ENCODE data around the gene INSIG1. TPM values are rescaled to one million over a fixed set of nuclear protein-coding genes. Genes with fewer than 3 reads are reported as not detected.

INSIG1 gene
- total and polyA plus RNA-seq, 8 donors = 13.5 to 170 (median 21.4) TPM

DNA sequence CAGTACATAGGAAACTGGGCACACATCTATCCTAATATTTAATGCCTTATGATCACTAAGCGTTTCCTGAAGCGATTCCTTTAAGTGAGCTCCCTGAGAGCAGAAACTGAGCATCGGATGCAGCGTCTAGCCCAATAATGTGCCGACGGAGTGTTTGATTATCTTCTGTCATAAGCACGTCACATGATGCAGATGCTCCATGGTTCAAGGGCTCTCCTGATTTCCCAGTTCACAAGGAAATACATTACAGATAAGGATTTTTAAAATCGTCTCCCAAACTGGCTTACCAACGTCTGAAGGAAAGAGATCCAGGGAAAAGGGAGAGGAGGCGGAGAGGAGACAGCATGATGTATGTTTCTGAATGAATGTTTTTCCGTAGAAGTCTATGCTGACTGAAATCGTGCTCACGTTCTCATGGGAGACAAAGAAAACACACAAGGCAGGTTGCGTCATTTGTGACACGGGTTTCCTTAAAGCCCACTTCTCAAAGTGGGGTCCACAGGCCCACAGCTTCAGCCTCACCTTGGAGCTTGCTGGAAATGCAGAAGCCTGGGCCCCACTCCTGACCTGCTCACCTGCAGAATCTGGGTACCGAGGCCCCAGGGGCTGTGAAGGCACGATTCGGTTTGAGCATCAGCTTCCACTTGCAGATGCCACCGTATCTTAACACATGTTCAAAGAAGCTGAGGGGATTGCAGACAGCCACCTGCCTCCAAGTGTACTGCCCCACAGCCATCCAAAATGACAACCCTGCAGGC is 21.5 kb upstream of the INSIG1 start:
- TF ChIP-seq, protein P1, sequence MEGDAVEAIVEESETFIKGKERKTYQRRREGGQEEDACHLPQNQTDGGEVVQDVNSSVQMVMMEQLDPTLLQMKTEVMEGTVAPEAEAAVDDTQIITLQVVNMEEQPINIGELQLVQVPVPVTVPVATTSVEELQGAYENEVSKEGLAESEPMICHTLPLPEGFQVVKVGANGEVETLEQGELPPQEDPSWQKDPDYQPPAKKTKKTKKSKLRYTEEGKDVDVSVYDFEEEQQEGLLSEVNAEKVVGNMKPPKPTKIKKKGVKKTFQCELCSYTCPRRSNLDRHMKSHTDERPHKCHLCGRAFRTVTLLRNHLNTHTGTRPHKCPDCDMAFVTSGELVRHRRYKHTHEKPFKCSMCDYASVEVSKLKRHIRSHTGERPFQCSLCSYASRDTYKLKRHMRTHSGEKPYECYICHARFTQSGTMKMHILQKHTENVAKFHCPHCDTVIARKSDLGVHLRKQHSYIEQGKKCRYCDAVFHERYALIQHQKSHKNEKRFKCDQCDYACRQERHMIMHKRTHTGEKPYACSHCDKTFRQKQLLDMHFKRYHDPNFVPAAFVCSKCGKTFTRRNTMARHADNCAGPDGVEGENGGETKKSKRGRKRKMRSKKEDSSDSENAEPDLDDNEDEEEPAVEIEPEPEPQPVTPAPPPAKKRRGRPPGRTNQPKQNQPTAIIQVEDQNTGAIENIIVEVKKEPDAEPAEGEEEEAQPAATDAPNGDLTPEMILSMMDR (IDR thresholded peaks at IDR 0.05) = no peak
- Histone ChIP-seq H3K4me3 (no peak overlapping the region), H3K36me3 (no peaks in the 10 kb centered on the region), H3K27me3 (peaks cover 7 to 41% of the 10 kb centered on the region in 2 donors), H3K9me3 (no peaks in the 10 kb centered on the region), H3K27ac (no peak overlapping the region), H3K4me1 (no peaks in the 10 kb centered on the region)
- intact Hi-C loops (cut with DNase I) = no loop called here
- DNase-seq = no peak
- ATAC-seq = no peak

DNA sequence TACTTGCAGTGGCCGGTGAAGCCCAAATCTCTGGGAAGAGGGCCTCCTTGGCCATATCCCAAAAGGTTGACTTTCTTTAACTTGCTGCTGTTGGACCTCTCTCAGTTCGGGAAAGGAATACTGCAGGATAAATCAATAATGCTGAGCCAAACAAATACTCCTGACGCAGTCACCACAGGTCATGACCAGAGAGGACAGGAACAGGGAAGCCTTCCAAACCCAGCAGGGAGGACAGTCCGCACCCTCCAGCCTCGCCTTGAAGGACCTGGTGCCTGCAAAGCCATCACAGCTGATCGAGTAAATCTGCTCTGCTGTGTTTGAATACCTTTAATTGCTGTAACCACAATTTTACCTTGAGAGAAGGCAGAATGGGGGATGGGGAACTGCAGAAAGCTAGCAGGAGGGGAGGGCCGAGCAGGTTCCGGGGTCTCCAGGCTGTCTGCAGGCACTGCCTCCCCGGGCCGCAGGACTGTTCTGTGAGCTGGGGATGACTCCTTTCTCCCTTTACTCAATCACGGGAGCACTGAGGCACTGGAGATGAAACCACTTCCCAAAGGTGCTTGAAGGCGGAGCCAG is 20.8 kb upstream of the INSIG1 start:
- no peaks in the 10 kb centered on the region for H3K4me1 ChIP-seq
- no peak overlapping the region for H3K4me3 ChIP-seq
- peaks cover 7 to 41% of the 10 kb centered on the region in 2 donors for H3K27me3 ChIP-seq
- no peaks in the 10 kb centered on the region for H3K9me3 ChIP-seq
- DNase-seq (no peak), ATAC-seq (no peak)
- H3K27ac ChIP-seq = no peak overlapping the region
- TF ChIP-seq, protein P1 (IDR thresholded peaks at IDR 0.05) = no peak
- H3K36me3 ChIP-seq = no peaks in the 10 kb centered on the region
- intact Hi-C loops (cut with DNase I) = no loop called here

DNA sequence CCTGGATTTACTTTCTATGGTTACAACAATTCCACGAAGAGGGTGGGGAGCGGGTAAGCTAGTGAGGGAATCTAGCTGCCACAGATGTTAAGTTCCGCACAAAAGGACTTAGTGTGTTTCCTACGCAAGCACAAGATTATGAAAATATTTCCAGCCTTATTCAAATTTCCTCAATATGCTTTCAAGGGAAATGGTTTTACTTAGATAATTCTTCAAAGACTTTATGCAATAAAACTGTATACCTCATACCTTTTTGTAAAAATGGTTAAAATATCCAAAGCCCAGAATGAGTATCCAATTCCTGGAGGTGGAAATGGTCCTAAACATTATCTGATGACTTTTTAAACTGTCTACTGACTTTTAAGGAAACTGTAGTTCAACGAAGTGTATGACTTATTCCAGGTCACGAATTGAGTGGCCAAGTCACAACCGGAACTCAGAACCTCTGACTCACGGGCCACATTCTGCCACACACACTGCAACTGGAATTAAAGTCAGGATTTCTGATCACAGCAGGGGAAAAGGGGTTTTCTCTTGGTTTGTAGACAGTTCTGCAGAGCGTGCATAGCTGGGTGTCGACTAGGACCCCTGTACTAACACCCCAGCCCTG is 20.2 kb upstream of the INSIG1 start:
- no peak for ATAC-seq
- Histone ChIP-seq H3K27me3 (peaks cover 7 to 41% of the 10 kb centered on the region in 2 donors), H3K4me3 (no peak overlapping the region), H3K4me1 (no peaks in the 10 kb centered on the region), H3K27ac (no peak overlapping the region), H3K36me3 (no peaks in the 10 kb centered on the region), H3K9me3 (no peaks in the 10 kb centered on the region)
- TF ChIP-seq, protein P1 (IDR thresholded peaks at IDR 0.05) = no peak
- DNase-seq = no peak
- intact Hi-C loops (cut with DNase I) = no loop called here

DNA sequence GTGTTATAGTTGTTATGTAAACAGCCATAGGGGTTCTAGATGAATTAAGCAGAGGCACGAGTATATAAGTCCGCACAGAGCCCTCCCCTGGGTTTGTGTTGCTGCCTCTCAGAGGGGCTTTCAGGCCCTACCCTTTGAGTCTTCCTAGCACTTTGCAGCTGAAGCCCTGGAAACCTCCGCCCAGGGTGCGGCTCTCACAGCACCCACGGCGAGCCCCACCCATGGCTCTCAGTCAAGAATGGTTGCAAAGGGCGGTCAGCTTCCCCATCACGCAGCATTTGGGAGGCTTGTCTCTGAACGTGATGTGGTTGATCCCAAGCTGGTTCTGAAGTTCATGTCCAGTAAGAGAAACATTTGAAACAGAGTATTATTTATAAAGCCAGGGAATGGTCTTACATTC is 18.8 kb upstream of the INSIG1 start:
- Histone ChIP-seq H3K9me3 (no peaks in the 10 kb centered on the region), H3K4me3 (no peak overlapping the region), H3K4me1 (no peaks in the 10 kb centered on the region), H3K27me3 (peaks cover 7 to 41% of the 10 kb centered on the region in 2 donors), H3K27ac (no peak overlapping the region), H3K36me3 (no peaks in the 10 kb centered on the region)
- DNase-seq (no peak), ATAC-seq (no peak)
- TF ChIP-seq, protein P1 (IDR thresholded peaks at IDR 0.05) = no peak
- intact Hi-C loops (cut with DNase I) = no loop called here

DNA sequence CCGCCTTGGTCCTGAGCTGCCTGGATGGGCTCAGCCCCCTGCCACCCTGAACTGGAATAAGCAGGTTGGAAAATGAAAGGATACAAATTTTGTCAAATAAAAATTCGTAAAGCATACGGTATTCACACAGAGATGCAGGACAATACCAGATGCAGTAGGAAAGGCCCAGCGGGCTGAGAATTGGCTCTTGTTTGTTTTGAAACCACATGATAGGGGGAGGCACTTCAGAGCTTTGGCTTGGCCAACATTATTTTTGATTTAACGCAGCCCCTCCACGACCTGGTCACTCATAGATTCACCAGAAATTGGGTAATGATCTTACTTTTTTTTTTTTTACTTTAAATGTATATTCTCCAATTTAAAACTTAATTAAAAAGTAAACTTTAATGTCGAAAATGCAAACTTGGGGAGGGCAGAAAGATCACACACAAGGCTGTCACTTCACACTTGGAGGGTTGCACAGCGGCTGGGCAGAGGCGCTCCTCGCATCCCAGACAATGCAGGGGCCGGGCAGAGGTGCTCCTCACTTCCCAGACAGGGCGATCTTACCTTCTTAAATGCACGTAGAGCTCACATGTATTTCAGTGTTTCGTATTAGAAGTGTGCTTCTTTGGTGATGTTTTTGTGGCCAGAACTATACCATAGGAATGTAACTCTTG is 17.8 kb upstream of the INSIG1 start:
- intact Hi-C loops (cut with DNase I) = no loop called here
- ATAC-seq = no peak

More for the DNA sequence above, 17.8 kb upstream of the INSIG1 start:
- no peak for DNase-seq
- peaks cover 7 to 41% of the 10 kb centered on the region in 2 donors for H3K27me3 ChIP-seq
- TF ChIP-seq, protein P1 (IDR thresholded peaks at IDR 0.05) = no peak
- H3K4me1 ChIP-seq = no peaks in the 10 kb centered on the region
- no peak overlapping the region for H3K4me3 ChIP-seq
- no peaks in the 10 kb centered on the region for H3K9me3 ChIP-seq
- H3K27ac ChIP-seq = no peak overlapping the region
- H3K36me3 ChIP-seq = no peaks in the 10 kb centered on the region

All from left lung (tissue), 10 donors.